CD4-positive, alpha-beta T cell (primary cell): Measurements from ENCODE around the gene C17orf58. TPM values are rescaled to one million over a fixed set of nuclear protein-coding genes. Genes with fewer than 3 reads are reported as not detected.

Source experiments
- ATAC-seq: fragments of 200-7000 bp; cut with Tn5 transposase; one replicate; pipeline ENCODE4 v1.10.0; 2022; ENCODE audit warnings: mild to moderate bottlenecking; ENCODE audit not compliant: poor library complexity
- CTCF ChIA-PET: fragments of 350-600 bp; sonication (Branson Sonifier 250); formaldehyde crosslinking; loops from one replicate; lab custom pipeline; 2021; ENCODE audit warnings: antibody characterized with exemption, inconsistent platforms; lab: Charles Lee
- POLR2A ChIA-PET: fragments of 350-600 bp; sonication (Branson Sonifier 250); formaldehyde crosslinking; loops from one replicate; lab custom pipeline; 2021; ENCODE audit warnings: antibody characterized with exemption, inconsistent platforms; lab: Charles Lee
- DNase-seq, 14 experiments: peaks; one replicate each; pipeline ENCODE4 v3.0.0-alpha.2; 2013 to 2020; ENCODE audit warnings: mixed read lengths in 2 of 14
- H3K27ac ChIP-seq, 2 donors: one replicate each; pipeline versions ENCODE4 v1.5.1 to v1.7.0; 2013; ENCODE audit warnings: low read length in 2 of 2, low read depth in 1 of 2, mild to moderate bottlenecking in 1 of 2
- H3K27me3 ChIP-seq, 2 experiments: 1 replicate in 1 of 2; 2 replicates in 1 of 2; pipeline versions ENCODE4 v1.6.1 to v1.7.0; 2013; ENCODE audit warnings: low read length in 2 of 2, control low read depth in 1 of 2, mild to moderate bottlenecking in 1 of 2, moderate library complexity in 1 of 2; ENCODE audit not compliant: insufficient read depth in 2 of 2, control insufficient read depth in 1 of 2
- H3K36me3 ChIP-seq: one replicate; pipeline ENCODE4 v1.6.1; 2013; ENCODE audit warnings: low read length, control low read depth; ENCODE audit not compliant: insufficient read depth
- H3K4me1 ChIP-seq: one replicate; pipeline ENCODE4 v1.6.1; 2013; ENCODE audit warnings: low read length, control low read depth; ENCODE audit not compliant: insufficient read depth
- H3K4me3 ChIP-seq: one replicate; pipeline ENCODE4 v1.5.1; 2013; ENCODE audit warnings: mild to moderate bottlenecking, low read length, moderate library complexity
- H3K9me3 ChIP-seq, 2 experiments: 1 replicate in 1 of 2; 2 replicates in 1 of 2; pipeline versions ENCODE4 v1.6.1 to v1.7.0; 2013; ENCODE audit warnings: low read length in 2 of 2, mild to moderate bottlenecking in 2 of 2, control low read depth in 1 of 2, moderate library complexity in 1 of 2; ENCODE audit not compliant: control insufficient read depth in 1 of 2, insufficient read depth in 1 of 2
- H3K27ac Mint-ChIP-seq: one replicate; pipeline ENCODE4 v1.8.0; 2020; ENCODE audit warnings: mixed read lengths
- H3K27me3 Mint-ChIP-seq: one replicate; pipeline ENCODE4 v1.8.0; 2021; ENCODE audit warnings: mixed read lengths
- H3K36me3 Mint-ChIP-seq: one replicate; pipeline ENCODE4 v1.8.0; 2021; ENCODE audit warnings: low read depth, mixed read lengths
- H3K4me1 Mint-ChIP-seq: one replicate; pipeline ENCODE4 v1.8.0; 2021; ENCODE audit warnings: low read depth, mixed read lengths
- H3K4me3 Mint-ChIP-seq: one replicate; pipeline ENCODE4 v1.8.0; 2020; ENCODE audit warnings: mild to moderate bottlenecking, mixed read lengths
- H3K9me3 Mint-ChIP-seq: one replicate; pipeline ENCODE4 v1.8.0; 2020; ENCODE audit warnings: mixed read lengths
- CTCF ChIP-seq: fragments of 200-600 bp; IDR thresholded peaks from one replicate; pipeline ENCODE4 v1.8.0; 2022; ENCODE audit warnings: antibody characterized with exemption, mild to moderate bottlenecking
- intact Hi-C, 2 experiments: fragments of 100-400 bp; cut with DNase I in 1 of 2; cut with micrococcal nuclease in 1 of 2; formaldehyde crosslinking; loops; one replicate each; pipeline versions ENCODE4 v1.15.1 to v1.9.0; 2023 to 2025; cut with DNase I, micrococcal nuclease
- total RNA-seq, 174 experiments: library from RNA in 2 of 174; stranded (reverse) in 2 of 174; gene quantifications; one replicate each; pipeline ENCODE4 v1.2.3 and lab custom pipeline; 2021 to 2026

C17orf58 gene
- total RNA-seq, 2 experiments from 2014 or later, result 0.22 to 0.31 TPM

GRCh38 chr17:68035131-68035522, 38.9 kb upstream of the C17orf58 start:
- peaks cover 7% of the 10 kb centered on the region for H3K4me1 ChIP-seq
- peaks cover 17% of the 10 kb centered on the region for H3K4me1 Mint-ChIP-seq
- H3K36me3 Mint-ChIP-seq, result peaks cover 23% of the 10 kb centered on the region
- CTCF ChIA-PET, result interaction anchor here (0.7 to 1.0 kb wide), 2 partner anchors 15 to 768 kb away, joined by 4 to 5 read pairs; no protein-coding TSS in a partner anchor
- no peak for TF ChIP-seq CTCF
- no peaks in the 10 kb centered on the region for H3K27me3 ChIP-seq
- peak in 11 of 14 experiments; percentile 68 to 96 (median 84) for DNase-seq
- POLR2A ChIA-PET, result interaction anchor here (0.8 to 2.0 kb wide), 5 partner anchors 15 to 422 kb away, joined by 3 to 16 read pairs (median 6); partner anchors contain the start of genes ARSG and WIPI1
- ATAC-seq, result peak; percentile 78
- intact Hi-C loops, result loop anchor here (1.0 to 10.0 kb wide), 6 partner anchors 14 to 660 kb away; partner anchors contain the start of genes WIPI1 (in 2 of the 2), AMZ2 (in 1 of the 2), NOL11 (in 1 of the 2) and PITPNC1 (in 1 of the 2)
- H3K27ac ChIP-seq, result no peak overlapping the region
- H3K27me3 Mint-ChIP-seq, result no peaks in the 10 kb centered on the region
- H3K9me3 ChIP-seq, result no peaks in the 10 kb centered on the region
- H3K9me3 Mint-ChIP-seq, result no peaks in the 10 kb centered on the region
- H3K4me3 Mint-ChIP-seq, result peak overlapping the region; percentile 98
- peak overlapping the region; percentile 16 for H3K4me3 ChIP-seq
- peaks cover 15% of the 10 kb centered on the region for H3K36me3 ChIP-seq
- H3K27ac Mint-ChIP-seq, result peak overlapping the region; percentile 93

GRCh38 chr17:68034452-68034776, 38.1 kb upstream of the C17orf58 start:
- no peaks in the 10 kb centered on the region for H3K27me3 Mint-ChIP-seq
- ATAC-seq, result no peak
- Histone ChIP-seq H3K9me3 (no peaks in the 10 kb centered on the region), H3K4me3 (no peak overlapping the region), H3K4me1 (peaks cover 7% of the 10 kb centered on the region), H3K27ac (no peak overlapping the region), H3K36me3 (peaks cover 15% of the 10 kb centered on the region), H3K27me3 (no peaks in the 10 kb centered on the region)
- H3K27ac Mint-ChIP-seq, result no peak overlapping the region
- H3K4me3 Mint-ChIP-seq, result peak overlapping the region; percentile 48
- ChIA-PET CTCF (no interaction called here), POLR2A (no interaction called here)
- DNase-seq, result no peak
- TF ChIP-seq CTCF, result no peak
- peaks cover 20% of the 10 kb centered on the region for H3K36me3 Mint-ChIP-seq
- intact Hi-C loops, result loop anchor here in 1 of 2 experiments (2.0 to 10.0 kb wide), 3 partner anchors 14 to 660 kb away; partner anchors contain the start of gene PITPNC1
- peaks cover 17% of the 10 kb centered on the region for H3K4me1 Mint-ChIP-seq
- no peaks in the 10 kb centered on the region for H3K9me3 Mint-ChIP-seq

GRCh38 chr17:68033636-68034451, 37.6 kb upstream of the C17orf58 start:
- CTCF ChIA-PET, result interaction anchor here (1.7 kb wide), 1 partner anchor 14 kb away, joined by 4 read pairs; no protein-coding TSS in a partner anchor
- no peak for ATAC-seq

More at GRCh38 chr17:68033636-68034451, 37.6 kb upstream of the C17orf58 start:
- Mint-ChIP-seq H3K4me1 (peaks cover 17% of the 10 kb centered on the region), H3K27me3 (no peaks in the 10 kb centered on the region), H3K27ac (no peak overlapping the region), H3K9me3 (no peaks in the 10 kb centered on the region), H3K4me3 (no peak overlapping the region), H3K36me3 (peaks cover 18% of the 10 kb centered on the region)
- Histone ChIP-seq H3K27me3 (no peaks in the 10 kb centered on the region), H3K36me3 (peaks cover 11% of the 10 kb centered on the region), H3K9me3 (no peaks in the 10 kb centered on the region), H3K4me1 (peaks cover 7% of the 10 kb centered on the region), H3K4me3 (no peak overlapping the region), H3K27ac (no peak overlapping the region)
- no peak for DNase-seq
- intact Hi-C loops, result loop anchor here in 1 of 2 experiments (2.0 to 10.0 kb wide), 3 partner anchors 13 to 659 kb away; partner anchors contain the start of gene PITPNC1
- TF ChIP-seq CTCF, result no peak
- POLR2A ChIA-PET, result no interaction called here
